MV-4-11 (cell line): Measurements from ENCODE around the gene SPDYE3.
"Not testable (repeated sequence)": the region's sequence is repeated elsewhere in the genome, so short reads cannot be mapped to it uniquely, and the experiment has no call there.

Source experiments
- DNase-seq: peaks from one replicate; lab custom pipeline; 2025; lab: John Stamatoyannopoulos, UW

SPDYE3 gene

DNA sequence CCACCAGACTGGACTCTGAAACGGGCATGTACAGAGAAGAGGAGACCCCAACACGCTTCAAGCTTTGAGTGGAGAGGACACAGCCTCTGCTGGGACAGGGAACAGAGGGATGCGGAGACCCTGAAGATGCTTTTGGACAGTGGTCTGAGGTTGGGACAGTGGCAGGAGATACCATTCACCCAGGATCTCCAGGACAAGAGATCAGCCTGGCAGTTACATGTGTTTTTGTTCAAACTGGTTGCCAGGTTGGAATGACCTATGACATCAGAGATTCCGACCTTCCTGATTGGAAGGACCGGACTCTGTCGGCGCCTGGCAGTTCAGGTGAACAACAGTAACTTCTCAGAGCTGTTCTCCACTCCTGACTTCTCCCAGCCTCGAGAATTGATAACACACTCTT lies at the start of gene SPDYE3:
Gene SPDYE3, plus strand, starts transcription at position 301 of the 400 bp plus-strand sequence. CDS start 184 bp downstream, outside the sequence.
- not testable (repeated sequence) for DNase-seq

DNA sequence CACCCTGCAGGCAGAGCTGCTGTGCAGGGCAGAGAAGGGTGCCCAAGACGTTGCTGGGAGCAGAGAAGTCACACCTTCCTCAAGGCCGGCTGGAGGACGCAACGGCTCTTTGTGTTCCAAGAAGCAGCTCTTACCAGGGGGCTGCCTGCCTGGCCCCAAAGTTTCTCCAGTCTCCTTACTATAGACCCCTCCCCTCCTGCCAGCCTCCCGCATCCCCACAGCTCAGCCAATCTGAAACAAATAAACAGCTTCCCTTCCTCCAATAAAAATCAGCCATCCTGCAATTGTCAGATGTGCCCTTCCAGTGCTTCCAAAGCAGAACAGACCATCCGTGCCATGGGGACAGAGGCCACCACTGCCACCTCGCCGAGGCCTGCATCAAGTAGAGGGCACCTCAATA lies 47.5 kb upstream of the SPDYE3 start:
- not testable (repeated sequence) for DNase-seq

DNA sequence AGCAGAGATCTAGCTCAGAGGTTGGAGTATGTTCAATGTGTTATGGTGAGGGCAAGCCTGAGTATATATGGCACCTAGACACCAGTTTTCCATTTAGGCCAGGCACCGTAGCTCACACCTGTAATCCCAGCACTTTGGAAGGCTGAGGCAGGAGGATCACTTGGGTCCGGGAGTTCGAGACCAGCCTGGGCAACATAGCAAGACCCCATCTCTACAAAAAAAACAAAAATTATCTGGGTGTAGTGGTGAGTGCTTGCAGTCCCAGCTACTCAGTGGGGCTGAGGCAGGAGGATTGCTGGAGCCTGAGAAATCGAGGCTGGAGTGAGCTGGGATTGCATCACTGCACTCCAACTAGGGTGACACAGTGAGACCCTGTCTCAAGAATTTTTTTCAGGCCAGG lies 44.6 kb upstream of the SPDYE3 start:
- not testable (repeated sequence) for DNase-seq

DNA sequence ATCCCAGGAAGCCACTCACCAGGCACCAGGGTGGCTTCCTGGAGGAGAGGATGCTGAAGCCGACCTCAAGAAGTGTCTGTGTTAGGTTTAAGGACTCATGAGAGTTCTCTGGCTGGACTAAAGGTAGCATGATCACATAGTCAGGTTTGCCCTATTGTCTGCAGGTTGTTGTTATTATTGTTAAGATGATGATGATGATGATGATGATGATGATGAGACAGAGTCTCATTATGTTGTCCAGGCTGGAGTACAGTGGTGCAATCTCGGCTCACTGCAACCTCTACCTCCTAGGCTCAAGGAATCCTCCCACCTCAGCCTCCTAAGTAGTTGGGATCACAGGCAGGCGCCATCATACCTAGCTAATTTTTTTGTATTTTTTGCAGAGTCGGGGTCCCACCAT lies 43.3 kb upstream of the SPDYE3 start:
- not testable (repeated sequence) for DNase-seq

GRCh38 chr7:100264669-100265165 lies 42.8 kb upstream of the SPDYE3 start:
- DNase-seq: not testable (repeated sequence)

DNA sequence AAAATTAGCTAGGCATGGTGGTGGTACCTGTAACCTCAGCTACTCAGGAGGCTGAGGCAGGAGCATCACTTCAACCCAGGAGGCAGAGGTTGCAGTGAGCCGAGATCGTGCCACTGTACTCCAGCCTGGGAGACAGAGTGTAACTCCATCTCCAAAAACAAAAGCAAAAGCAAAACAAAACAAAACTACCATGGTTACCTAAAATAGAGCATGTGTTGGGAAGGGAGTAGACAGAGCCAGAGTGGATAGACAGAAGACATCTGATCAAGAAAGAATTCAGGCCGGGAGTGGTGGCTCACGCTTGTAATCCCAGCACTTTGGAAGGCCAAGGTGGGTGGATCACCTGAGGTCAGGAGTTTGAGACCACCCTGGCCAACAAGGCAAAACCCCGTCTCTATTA lies 41.7 kb upstream of the SPDYE3 start:
- not testable (repeated sequence) for DNase-seq

DNA sequence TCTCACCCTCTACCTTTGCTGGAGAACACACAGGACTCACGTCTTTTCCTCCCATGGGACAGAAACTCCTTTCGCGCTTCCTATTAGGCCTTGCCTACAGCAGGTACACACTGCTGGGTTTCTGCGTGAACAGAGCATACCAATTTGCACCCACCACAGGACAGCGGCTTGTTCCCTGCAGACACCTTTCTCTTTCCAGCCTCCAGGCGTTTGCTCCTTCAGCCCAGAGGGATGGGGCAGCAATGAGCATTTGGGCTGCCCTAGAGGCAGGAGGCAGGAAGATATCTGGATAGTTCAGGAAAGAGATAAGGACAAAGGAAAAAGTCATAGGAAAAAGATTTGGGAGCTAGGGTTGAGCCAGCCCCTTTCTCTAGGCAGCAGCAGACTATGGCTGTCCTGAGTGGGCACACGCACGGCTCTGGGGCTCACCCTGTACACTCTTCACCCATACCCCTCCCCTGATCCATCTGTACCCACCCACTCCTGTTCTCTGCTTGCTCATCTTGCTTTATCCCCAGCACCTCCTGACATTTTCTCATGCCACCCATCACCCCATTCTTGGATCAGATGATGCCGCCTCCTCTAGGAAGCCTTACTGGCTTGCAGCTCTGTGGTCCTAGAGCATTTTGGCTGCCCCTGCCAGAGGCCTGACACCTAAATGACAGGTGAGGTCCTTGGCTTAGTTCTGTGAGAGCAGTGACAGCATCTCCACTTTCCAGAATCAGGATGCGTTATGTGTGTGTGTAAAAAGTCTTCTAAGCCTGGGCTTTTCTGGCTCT lies 40.7 kb upstream of the SPDYE3 start:
- DNase-seq: no peak

GRCh38 chr7:100267648-100268047 lies 39.9 kb upstream of the SPDYE3 start:
- no peak for DNase-seq

- DNase-seq: not testable (repeated sequence)
Measured at GRCh38 chr7:100268882-100269281, 38.6 kb upstream of the SPDYE3 start.

- DNase-seq: not testable (repeated sequence)
Measured at GRCh38 chr7:100269306-100270045, 38.0 kb upstream of the SPDYE3 start.

DNA sequence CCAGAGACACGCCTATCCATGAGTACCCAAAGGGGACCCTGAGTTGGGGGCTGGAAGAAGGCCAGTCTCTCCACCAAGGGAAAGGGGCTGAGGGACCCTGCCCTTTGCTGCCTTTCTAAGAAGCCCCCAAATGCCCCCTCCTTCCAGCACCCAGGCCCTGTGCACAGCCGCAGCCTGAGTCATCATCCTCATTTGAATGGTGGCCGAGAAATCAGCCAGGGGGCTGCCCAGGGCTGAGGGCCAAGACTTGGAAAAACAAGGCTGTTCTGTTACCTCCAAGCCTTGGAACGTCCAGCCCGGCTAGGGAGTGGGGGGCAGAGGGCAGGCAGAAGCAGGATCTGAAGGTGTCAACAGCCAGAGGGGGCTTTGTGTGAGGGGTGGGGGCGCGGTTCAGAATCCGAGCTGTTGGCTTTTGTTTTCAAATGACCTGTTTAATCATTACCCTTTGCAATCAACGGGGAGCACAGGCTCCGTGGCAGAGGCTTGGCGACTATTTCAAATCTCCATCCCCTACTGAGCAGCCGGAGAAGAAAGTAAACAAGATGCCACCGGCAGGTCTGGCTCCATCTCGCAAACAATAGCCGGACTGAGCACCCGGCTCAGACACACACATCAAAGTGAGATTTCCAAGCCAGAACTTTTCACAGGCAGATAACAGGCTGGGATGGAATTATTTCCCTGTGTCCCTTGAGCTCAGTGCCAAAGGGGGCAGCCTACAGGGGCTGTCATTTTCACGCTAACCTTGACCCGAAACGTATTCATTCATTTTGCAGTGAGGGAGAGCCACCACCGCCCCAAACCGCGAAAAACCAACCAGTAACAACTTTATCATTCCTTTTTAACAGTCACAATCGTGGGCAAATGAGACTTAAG lies 37.2 kb upstream of the SPDYE3 start:
- DNase-seq: not testable (repeated sequence)

DNA sequence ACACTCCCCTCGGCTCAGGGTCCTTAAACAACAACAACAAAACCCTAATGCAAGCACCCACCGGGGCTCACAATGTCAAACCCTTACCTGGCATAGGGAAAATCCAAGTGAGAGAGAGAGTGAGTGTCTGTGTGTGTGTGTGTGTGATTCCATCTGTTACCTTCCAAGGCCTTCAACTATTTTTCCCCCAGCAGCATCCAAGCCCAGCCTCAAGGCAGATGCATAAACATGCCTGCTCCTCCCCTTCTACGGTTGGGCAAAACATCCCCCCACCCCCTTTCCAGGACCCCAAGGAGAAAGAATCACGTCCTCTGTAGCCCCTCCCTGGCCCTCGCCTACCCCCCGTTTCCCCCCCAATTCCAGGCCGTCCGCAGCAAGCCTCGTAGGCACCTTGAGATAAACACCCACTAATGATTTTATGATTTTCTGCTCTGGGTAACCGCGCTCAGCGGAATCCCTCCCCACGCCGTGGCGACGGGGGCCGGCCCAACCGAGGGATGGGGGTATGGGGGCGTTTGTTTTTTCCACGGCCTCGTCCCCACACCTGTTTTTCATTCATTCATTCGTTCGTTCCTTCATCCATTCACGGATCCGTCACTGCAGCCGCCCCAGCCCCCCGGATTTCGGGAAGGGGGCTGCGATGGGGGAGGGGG lies 36.4 kb upstream of the SPDYE3 start:
- DNase-seq: not testable (repeated sequence)

DNA sequence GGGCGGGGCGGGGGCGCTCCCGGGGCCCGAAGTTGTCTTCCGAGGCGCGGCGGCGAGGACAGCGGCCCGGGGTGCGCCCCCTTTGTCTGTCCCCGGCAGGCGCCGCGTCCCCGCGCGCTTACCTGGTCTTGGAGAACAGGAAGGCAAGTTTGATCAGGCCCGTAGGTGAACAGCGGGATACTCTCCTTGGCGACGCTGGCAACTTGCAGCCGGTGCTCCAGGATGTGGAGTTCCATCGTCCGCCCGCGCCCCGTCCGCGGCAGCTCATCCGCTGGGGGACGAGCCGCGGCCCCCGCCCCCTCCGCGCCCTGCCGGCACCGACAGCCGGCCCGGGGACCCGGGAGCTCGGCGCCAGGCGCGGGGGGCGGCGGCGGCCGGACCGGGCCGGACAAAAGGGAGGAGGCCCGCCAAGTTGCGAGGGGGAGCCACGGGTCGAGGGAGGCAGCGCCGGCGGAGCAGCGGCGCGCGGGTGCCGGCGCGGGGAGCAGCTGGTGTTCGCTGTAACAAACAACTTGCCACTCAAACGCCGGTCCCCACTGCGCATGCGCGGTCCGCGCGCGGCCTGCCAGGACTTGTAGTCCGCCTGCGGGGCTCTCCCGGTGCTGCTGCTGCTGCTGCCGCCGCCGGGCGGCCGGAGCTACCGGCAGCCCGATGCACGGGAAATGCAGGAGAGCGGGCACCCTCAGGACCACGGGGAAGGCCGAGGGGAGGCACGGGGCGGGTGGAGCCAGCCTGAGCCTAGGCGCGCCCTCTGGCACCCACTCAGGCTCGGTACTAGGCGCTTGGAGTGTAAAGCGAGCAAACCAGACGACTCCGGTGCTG lies 35.6 kb upstream of the SPDYE3 start:
- peak; percentile 91 for DNase-seq

DNA sequence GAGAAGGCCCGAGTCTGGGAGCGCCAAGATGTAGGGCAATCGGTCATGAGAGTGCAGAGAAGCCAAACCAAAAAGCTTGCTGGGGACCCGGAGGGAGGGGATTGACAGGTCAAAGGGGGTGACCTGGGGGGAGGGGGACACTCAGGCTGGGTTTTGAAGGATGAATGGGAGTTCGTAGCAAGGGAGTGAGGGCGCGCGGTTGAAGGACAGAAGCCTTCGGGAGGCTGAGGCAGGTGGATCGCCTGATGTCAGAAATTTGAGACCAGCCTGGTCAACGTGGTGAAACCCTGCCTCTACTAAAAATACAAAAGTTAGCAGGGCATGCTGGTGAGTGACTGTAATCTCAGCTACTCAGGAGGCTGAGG lies 35.0 kb upstream of the SPDYE3 start:
- DNase-seq: not testable (repeated sequence)

- no peak for DNase-seq
Measured at GRCh38 chr7:100275120-100275519, 32.4 kb upstream of the SPDYE3 start.

GRCh38 chr7:100276126-100276525 lies 31.4 kb upstream of the SPDYE3 start:
- not testable (repeated sequence) for DNase-seq

DNA sequence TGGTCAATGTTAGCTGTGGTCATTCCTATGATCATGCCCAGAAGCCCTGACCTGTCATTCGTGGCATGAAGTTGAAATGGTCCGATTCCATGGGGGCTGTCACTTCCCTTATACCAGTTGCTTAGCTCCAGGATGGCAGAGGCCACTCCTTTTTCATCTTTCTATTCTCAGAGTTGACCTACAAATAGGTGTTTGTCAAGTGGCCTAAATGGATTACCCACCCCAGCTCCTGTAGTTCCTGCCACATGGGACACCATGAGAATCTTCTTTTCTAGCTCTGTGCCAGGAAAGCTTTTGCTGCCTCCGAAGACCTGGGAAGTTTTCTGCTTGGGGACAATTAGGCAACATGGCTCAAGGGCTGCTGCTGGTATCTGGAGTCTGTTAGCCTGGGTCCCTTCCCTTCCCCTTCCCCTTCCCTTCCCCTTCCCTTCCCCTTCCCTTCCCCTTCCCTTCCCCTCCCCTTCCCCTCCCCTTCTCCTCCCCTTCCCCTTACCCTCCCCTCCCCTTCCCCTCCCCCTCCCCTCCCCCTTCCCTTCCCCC lies 25.4 kb upstream of the SPDYE3 start:
- DNase-seq: not testable (repeated sequence)

DNA sequence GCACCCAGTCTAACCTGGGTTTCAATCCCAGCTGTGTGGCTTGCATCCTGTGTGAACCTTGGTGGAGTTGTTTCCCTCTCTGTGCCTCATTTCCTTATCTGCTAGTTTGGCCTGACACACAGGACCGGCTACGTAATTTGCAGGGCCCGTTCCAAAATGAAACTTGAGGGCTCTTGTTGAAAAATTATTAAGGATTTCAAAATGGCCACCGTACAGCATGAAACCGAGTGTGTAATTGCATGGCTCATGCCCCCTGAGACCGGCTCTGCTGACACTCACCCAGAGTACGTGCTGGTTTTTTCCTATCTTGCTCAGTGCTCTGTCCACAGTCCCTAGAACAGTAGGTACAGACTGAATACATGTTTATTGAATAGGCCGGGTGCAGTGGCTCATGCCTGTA lies 24.4 kb upstream of the SPDYE3 start:
- DNase-seq: not testable (repeated sequence)

- DNase-seq: not testable (repeated sequence)
Measured at GRCh38 chr7:100287191-100287969, 20.1 kb upstream of the SPDYE3 start.
